HCT116 (cell line): ENCODE data around the gene PPM1E. TPM values are rescaled to one million over a fixed set of nuclear protein-coding genes. Genes with fewer than 3 reads are reported as not detected.

Source experiments
- ATAC-seq: fragments of 200-7000 bp; cut with Tn5 transposase; 2 replicates; pipeline ENCODE4 v1.9.1; 2020; ENCODE audit warnings: mild to moderate bottlenecking, moderate library complexity
- BruUV-seq: library from RNA; stranded (reverse); fragments of 400-500 nt; replicated peaks from 2 replicates; lab custom pipeline; 2021; lab: Mats Ljungman, UMichigan
- CTCF ChIA-PET: fragments of 300-600 bp; sonication (Branson Sonifier 250); formaldehyde crosslinking; loops from one replicate; lab custom pipeline; 2021; ENCODE audit warnings: antibody characterized with exemption; lab: Charles Lee
- POLR2A ChIA-PET: fragments of 300-600, 350-600 bp; sonication (Branson Sonifier 250); formaldehyde crosslinking; loops from one replicate; lab custom pipeline; 2021; ENCODE audit warnings: antibody characterized with exemption; lab: Charles Lee
- RAD21 ChIA-PET, 2 experiments: fragments of 300-600 bp; sonication (Branson Sonifier 250); formaldehyde crosslinking; loops; one replicate each; lab custom pipeline; 2023; ENCODE audit warnings: low total read pairs in 2 of 2; ENCODE audit not compliant: uncharacterized antibody in 2 of 2, unreplicated experiment in 2 of 2, low non-redundant PET in 1 of 2; lab: Charles Lee
- DNase-seq: peaks from one replicate; pipeline ENCODE4 v3.0.0-alpha.2; 2010; ENCODE audit warnings: low read depth, low spot score
- H2AFZ ChIP-seq: fragments of 200-600 bp; shearing (Covaris generic), sonication (generic); 2 replicates; pipeline ENCODE4 v1.6.1; 2017; ENCODE audit warnings: low read depth, mixed run types, mixed read lengths, antibody characterized with exemption, low read length; ENCODE audit not compliant: poor library complexity, severe bottlenecking
- H3K27ac ChIP-seq: 2 replicates; pipeline ENCODE4 v1.5.1; 2012; ENCODE audit warnings: low read depth, low read length
- H3K27me3 ChIP-seq: fragments of 200-600 bp; sonication (generic); 2 replicates; pipeline ENCODE4 v1.6.1; 2016; ENCODE audit warnings: mixed run types, low read length, mixed read lengths; ENCODE audit not compliant: insufficient read depth
- H3K36me3 ChIP-seq, 2 experiments: fragments of 200-500 bp in 1 of 2; fragments of 200-600 bp in 1 of 2; sonication (Bioruptor generic) in 1 of 2; sonication (generic) in 1 of 2; 2 replicates each; pipeline versions ENCODE4 v1.5.1 to v1.6.1; 2014 to 2016; ENCODE audit warnings: low read length in 2 of 2, inconsistent platforms in 1 of 2, mixed read lengths in 1 of 2, mixed run types in 1 of 2; ENCODE audit not compliant: insufficient read depth in 2 of 2, control insufficient read depth in 1 of 2
- H3K4me1 ChIP-seq, 2 experiments: fragments of 200-600 bp in 1 of 2; sonication (generic) in 1 of 2; 2 replicates each; pipeline versions ENCODE4 v1.5.1 to v1.6.1; 2012 to 2017; ENCODE audit warnings: low read length in 2 of 2, inconsistent platforms in 1 of 2, mild to moderate bottlenecking in 1 of 2, mixed read lengths in 1 of 2, mixed run types in 1 of 2, moderate library complexity in 1 of 2; ENCODE audit not compliant: insufficient read depth in 2 of 2, control insufficient read depth in 1 of 2
- H3K4me2 ChIP-seq: fragments of 200-600 bp; sonication (generic); 2 replicates; pipeline ENCODE4 v1.6.1; 2017; ENCODE audit warnings: mixed run types, low read length, mixed read lengths
- H3K4me3 ChIP-seq, 2 experiments: fragments of 200-600 bp in 1 of 2; sonication (generic) in 1 of 2; replicated peaks in 1 of 2; 2 replicates each; pipeline ENCODE4 v1.5.1; 2011 to 2016; ENCODE audit warnings: low read length in 2 of 2, control low read depth in 1 of 2, low read depth in 1 of 2, mild to moderate bottlenecking in 1 of 2, mixed read lengths in 1 of 2, mixed run types in 1 of 2
- H3K79me2 ChIP-seq: fragments of 200-600 bp; sonication (generic); 2 replicates; pipeline ENCODE4 v1.6.1; 2017; ENCODE audit warnings: mild to moderate bottlenecking, mixed run types, low read length, moderate library complexity, mixed read lengths; ENCODE audit not compliant: insufficient read depth
- H3K9ac ChIP-seq: fragments of 200-600 bp; sonication (generic); 2 replicates; pipeline ENCODE4 v1.6.1; 2016; ENCODE audit warnings: low read length, mixed read lengths
- H3K9me2 ChIP-seq: fragments of 200-600 bp; sonication (generic), shearing (Covaris generic); 2 replicates; pipeline ENCODE4 v1.6.1; 2017; ENCODE audit warnings: mixed run types, mild to moderate bottlenecking, moderate library complexity; ENCODE audit not compliant: insufficient read depth
- H3K9me3 ChIP-seq, 2 experiments: fragments of 200-500 bp in 1 of 2; fragments of 200-600 bp in 1 of 2; sonication (Bioruptor generic) in 1 of 2; sonication (generic) in 1 of 2; 2 replicates each; pipeline ENCODE4 v1.6.1; 2014 to 2017; ENCODE audit warnings: low read length in 2 of 2, mixed read lengths in 2 of 2, inconsistent platforms in 1 of 2, low read depth in 1 of 2, mild to moderate bottlenecking in 1 of 2, mixed run types in 1 of 2, moderate library complexity in 1 of 2; ENCODE audit not compliant: control insufficient read depth in 1 of 2, insufficient read depth in 1 of 2
- H4K20me1 ChIP-seq: fragments of 200-600 bp; sonication (generic), shearing (Covaris generic); 2 replicates; pipeline ENCODE4 v1.6.1; 2017; ENCODE audit warnings: mixed run types, mild to moderate bottlenecking, moderate library complexity; ENCODE audit not compliant: insufficient read depth
- EGR1 ChIP-seq: IDR thresholded peaks from 2 replicates; pipeline ENCODE4 v1.6.1; 2012; ENCODE audit warnings: low read depth
- ELF1 ChIP-seq: IDR thresholded peaks from 2 replicates; pipeline ENCODE4 v1.6.1; 2012; ENCODE audit warnings: low read depth, borderline replicate concordance
- EZH2 ChIP-seq: fragments of 200-600 bp; sonication (generic); IDR thresholded peaks from 2 replicates; pipeline ENCODE4 v1.6.1; 2017; ENCODE audit warnings: antibody characterized with exemption, mixed run types
- EZH2phosphoT487 ChIP-seq: fragments of 200-600 bp; IDR thresholded peaks from 2 replicates; pipeline ENCODE4 v1.6.1; 2018; ENCODE audit warnings: antibody characterized with exemption, borderline replicate concordance
- FOSL1 ChIP-seq: IDR thresholded peaks from 2 replicates; pipeline ENCODE4 v1.6.1; 2012; ENCODE audit warnings: low read depth
- JUND ChIP-seq: IDR thresholded peaks from 2 replicates; pipeline ENCODE4 v1.6.1; 2012
- REST ChIP-seq: IDR thresholded peaks from 2 replicates; pipeline ENCODE4 v1.6.1; 2012; ENCODE audit warnings: low read depth
- SIN3A ChIP-seq: IDR thresholded peaks from 2 replicates; pipeline ENCODE4 v1.6.1; 2012; ENCODE audit warnings: low read depth
- TCF7L2 ChIP-seq: IDR thresholded peaks from 2 replicates; pipeline ENCODE4 v1.7.0; 2011; ENCODE audit warnings: borderline replicate concordance, inconsistent platforms; ENCODE audit not compliant: insufficient read depth, insufficient read length; ENCODE audit errors: extremely low read depth
- YY1 ChIP-seq: IDR thresholded peaks from 2 replicates; pipeline ENCODE4 v1.6.1; 2011; ENCODE audit warnings: low read length, low read depth, moderate library complexity, mild to moderate bottlenecking; ENCODE audit not compliant: insufficient replicate concordance; ENCODE audit errors: extremely low read depth
- ZFX ChIP-seq: fragments of 450-650 bp; IDR thresholded peaks from 2 replicates; pipeline ENCODE4 v1.6.1; 2017
- intact Hi-C: fragments of 100-400 bp; cut with micrococcal nuclease; formaldehyde crosslinking; loops from 2 replicates; pipeline ENCODE4 v1.10.0; 2022
- total RNA-seq: library from RNA; stranded (reverse); gene quantifications from one replicate; pipeline ENCODE4 v1.2.1, GENCODE V29; 2021; ENCODE audit not compliant: unreplicated experiment

The PPM1E gene
- total RNA-seq, 1 experiment from 2014 or later: 0.02 TPM

GRCh38 chr17:59000022-59000421, 244.4 kb downstream of the PPM1E start:
- Histone ChIP-seq H3K27ac (no peak overlapping the region), H3K27me3 (no peaks in the 10 kb centered on the region), H3K4me2 (no peak overlapping the region), H3K36me3 (peaks cover 9 to 17% of the 10 kb centered on the region in 2 experiments; a peak in 3 of 4 replicates), H4K20me1 (no peaks in the 10 kb centered on the region), H3K4me1 (no peaks in the 10 kb centered on the region), H3K9me2 (no peaks in the 10 kb centered on the region), H2AFZ (no peak overlapping the region), H3K79me2 (no peaks in the 10 kb centered on the region), H3K4me3 (no peak overlapping the region), H3K9me3 (no peaks in the 10 kb centered on the region), H3K9ac (no peak overlapping the region)
- ATAC-seq (no peak), DNase-seq (no peak)
- BruUV-seq: no TSS peak
- intact Hi-C loops: loop anchor here (10.0 kb wide), 1 partner anchor 685 kb away; no protein-coding TSS in a partner anchor
- ChIA-PET POLR2A (no interaction called here), CTCF (no interaction called here), RAD21 (no interaction called here)
- TF ChIP-seq YY1: no peak
- TF ChIP-seq SIN3A: no peak
- TF ChIP-seq REST: no peak
- no peak for TF ChIP-seq TCF7L2
- no peak for TF ChIP-seq ELF1
- TF ChIP-seq FOSL1: no peak
- TF ChIP-seq JUND: no peak
- TF ChIP-seq EGR1: no peak
- TF ChIP-seq EZH2: no peak
- TF ChIP-seq EZH2phosphoT487: no peak
- no peak for TF ChIP-seq ZFX
